OCI-LY1 (cell line): ENCODE data around the gene ANKFY1.

ENCODE experiments used
- H2AFZ ChIP-seq: fragments of 200-600 bp; sonication (generic), shearing (Covaris generic); 2 replicates; pipeline ENCODE4 v1.6.0; 2014; ENCODE audit warnings: antibody characterized with exemption, mild to moderate bottlenecking, low read length
- H3F3A ChIP-seq: fragments of 200-600 bp; sonication (generic), shearing (Covaris generic); 2 replicates; pipeline ENCODE4 v1.6.0; 2014; ENCODE audit warnings: mild to moderate bottlenecking, antibody characterized with exemption, low read length, moderate library complexity; ENCODE audit not compliant: insufficient read depth
- H3K27ac ChIP-seq: fragments of 200-600 bp; sonication (generic); 2 replicates; pipeline ENCODE4 v1.5.1; 2014; ENCODE audit warnings: low read length, mixed run types, mild to moderate bottlenecking, low read depth; ENCODE audit not compliant: poor library complexity, severe bottlenecking
- H3K27me3 ChIP-seq: fragments of 200-600 bp; sonication (generic); 2 replicates; pipeline ENCODE4 v1.6.0; 2014; ENCODE audit warnings: antibody characterized with exemption, mild to moderate bottlenecking, low read length, moderate library complexity; ENCODE audit not compliant: insufficient read depth
- H3K36me3 ChIP-seq: fragments of 200-600 bp; sonication (generic); 2 replicates; pipeline ENCODE4 v1.6.1; 2014; ENCODE audit warnings: mild to moderate bottlenecking, antibody characterized with exemption, low read length, moderate library complexity, mixed read lengths; ENCODE audit not compliant: insufficient read depth
- H3K4me1 ChIP-seq: fragments of 200-600 bp; sonication (generic); 2 replicates; pipeline ENCODE4 v1.5.1; 2014; ENCODE audit warnings: mild to moderate bottlenecking, low read length, moderate library complexity; ENCODE audit not compliant: insufficient read depth, severe bottlenecking
- H3K4me2 ChIP-seq: fragments of 200-600 bp; sonication (generic), shearing (Covaris generic); 2 replicates; pipeline ENCODE4 v1.6.1; 2014; ENCODE audit warnings: low read length
- H3K4me3 ChIP-seq: fragments of 200-600 bp; sonication (generic); 2 replicates; pipeline ENCODE4 v1.5.1; 2014; ENCODE audit warnings: low read length, low read depth, mild to moderate bottlenecking, mixed read lengths; ENCODE audit not compliant: poor library complexity, severe bottlenecking
- H3K79me2 ChIP-seq: fragments of 200-600 bp; shearing (Covaris generic); 2 replicates; pipeline ENCODE4 v1.6.1; 2016; ENCODE audit warnings: mixed run types, low read length, mixed read lengths; ENCODE audit not compliant: insufficient read depth
- H3K9ac ChIP-seq: fragments of 200-600 bp; sonication (generic), shearing (Covaris generic); 2 replicates; pipeline ENCODE4 v1.6.1; 2014; ENCODE audit warnings: mild to moderate bottlenecking, low read length, mixed read lengths
- H3K9me2 ChIP-seq: fragments of 200-600 bp; sonication (generic), shearing (Covaris generic); 2 replicates; pipeline ENCODE4 v1.6.1; 2014; ENCODE audit warnings: low read depth, mild to moderate bottlenecking, low read length, mixed read lengths
- H3K9me3 ChIP-seq: fragments of 200-600 bp; shearing (Covaris generic); 2 replicates; pipeline ENCODE4 v1.6.1; 2014; ENCODE audit warnings: low read length, mixed read lengths
- H4K20me1 ChIP-seq: fragments of 200-600 bp; sonication (generic), shearing (Covaris generic); 2 replicates; pipeline ENCODE4 v1.6.0; 2016; ENCODE audit warnings: mild to moderate bottlenecking, low read length; ENCODE audit not compliant: insufficient read depth
- CTCF ChIP-seq: fragments of 200-600 bp; sonication (generic), shearing (Covaris generic); IDR thresholded peaks from 2 replicates; pipeline ENCODE4 v1.5.1; 2017; ENCODE audit warnings: mild to moderate bottlenecking, antibody characterized with exemption, low read length, moderate library complexity, mixed read lengths
- EZH2 ChIP-seq: fragments of 200-600 bp; sonication (generic), shearing (Covaris generic); IDR thresholded peaks from 2 replicates; pipeline ENCODE4 v1.8.0; 2017; ENCODE audit warnings: borderline replicate concordance, mixed run types, mild to moderate bottlenecking, antibody characterized with exemption, low read length, moderate library complexity, mixed read lengths

The ANKFY1 gene

DNA sequence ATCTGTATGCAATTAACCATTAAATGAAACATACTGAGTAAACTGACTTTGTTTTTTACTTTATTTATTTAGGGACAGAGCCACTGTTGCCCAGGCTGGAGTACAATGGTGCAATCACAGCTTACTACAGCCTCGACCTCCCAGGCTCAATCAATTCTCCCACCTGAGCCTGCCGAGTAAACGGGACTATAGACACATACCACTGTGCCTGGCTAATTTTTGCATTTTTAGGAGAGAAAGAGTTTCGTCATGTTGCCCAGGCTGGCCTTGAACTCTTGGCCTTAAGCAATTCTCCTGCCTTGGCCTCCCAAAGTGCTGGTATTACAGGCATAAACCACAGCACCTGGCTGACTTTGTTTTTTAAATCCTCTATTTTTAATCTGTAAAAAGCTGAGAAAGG lies 42.6 kb downstream of the ANKFY1 start:
- Histone ChIP-seq H3K27ac (no peak overlapping the region), H3K36me3 (peaks cover 29% of the 10 kb centered on the region), H3K79me2 (no peaks in the 10 kb centered on the region), H3K4me1 (peaks cover 1% of the 10 kb centered on the region), H3K9me2 (no peaks in the 10 kb centered on the region), H3K27me3 (no peaks in the 10 kb centered on the region), H2AFZ (no peak overlapping the region), H3F3A (no peaks in the 10 kb centered on the region), H3K4me2 (no peak overlapping the region), H3K9me3 (no peaks in the 10 kb centered on the region), H3K9ac (no peak overlapping the region), H3K4me3 (no peak overlapping the region), H4K20me1 (no peaks in the 10 kb centered on the region)
- TF ChIP-seq CTCF, result no peak
- no peak for TF ChIP-seq EZH2

GRCh38 chr17:4220655-4221054 lies 43.1 kb downstream of the ANKFY1 start:
- Histone ChIP-seq H3K27ac (no peak overlapping the region), H3K4me3 (no peak overlapping the region), H3K4me2 (no peak overlapping the region), H3K36me3 (peaks cover 29% of the 10 kb centered on the region), H3K4me1 (peaks cover 6% of the 10 kb centered on the region), H3F3A (no peaks in the 10 kb centered on the region), H3K9me2 (no peaks in the 10 kb centered on the region), H3K9me3 (no peaks in the 10 kb centered on the region), H3K9ac (no peak overlapping the region), H2AFZ (no peak overlapping the region), H3K27me3 (no peaks in the 10 kb centered on the region), H4K20me1 (no peaks in the 10 kb centered on the region), H3K79me2 (no peaks in the 10 kb centered on the region)
- TF ChIP-seq EZH2 (no peak), CTCF (no peak)

GRCh38 chr17:4219241-4219640 lies 44.5 kb downstream of the ANKFY1 start:
- Histone ChIP-seq H4K20me1 (no peaks in the 10 kb centered on the region), H3K79me2 (no peaks in the 10 kb centered on the region), H3K4me3 (no peak overlapping the region), H3K9me2 (no peaks in the 10 kb centered on the region), H3K36me3 (peaks cover 35% of the 10 kb centered on the region), H3K4me2 (no peak overlapping the region), H3K27me3 (no peaks in the 10 kb centered on the region), H2AFZ (no peak overlapping the region), H3K4me1 (peaks cover 14% of the 10 kb centered on the region), H3K27ac (no peak overlapping the region), H3K9me3 (no peaks in the 10 kb centered on the region), H3K9ac (no peak overlapping the region), H3F3A (no peaks in the 10 kb centered on the region)
- TF ChIP-seq CTCF (no peak), EZH2 (no peak)
